Fibroblast of skin of abdomen (primary cell): ENCODE data around the gene TP53TG3B. TPM values are rescaled to one million over a fixed set of nuclear protein-coding genes. Genes with fewer than 3 reads are reported as not detected.
"Not testable (repeated sequence)": the region's sequence is repeated elsewhere in the genome, so short reads cannot be mapped to it uniquely, and the experiment has no call there.

ENCODE experiments used
- DNase-seq: peaks from one replicate; pipeline ENCODE4 v3.0.0-alpha.2; 2013
- polyA plus RNA-seq, 2 experiments: library from polyadenylated mRNA; unstranded; fragments of 120-200 nt; gene quantifications; one replicate each; pipeline ENCODE4 v1.2.1, GENCODE V29; 2013; ENCODE audit not compliant: insufficient read length in 2 of 2

The TP53TG3B gene, protein sequence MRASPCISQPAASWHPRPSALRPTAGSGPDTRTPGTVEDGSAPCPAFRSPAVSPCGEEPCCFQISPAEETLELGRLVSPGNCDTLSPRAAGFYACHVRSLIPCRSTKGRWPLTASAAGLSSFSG
- polyA plus RNA-seq (2013, experiment 1 of 2; ENCODE audit: insufficient read length): not detected
- polyA plus RNA-seq (2013, experiment 2 of 2; ENCODE audit: insufficient read length): not detected

DNA sequence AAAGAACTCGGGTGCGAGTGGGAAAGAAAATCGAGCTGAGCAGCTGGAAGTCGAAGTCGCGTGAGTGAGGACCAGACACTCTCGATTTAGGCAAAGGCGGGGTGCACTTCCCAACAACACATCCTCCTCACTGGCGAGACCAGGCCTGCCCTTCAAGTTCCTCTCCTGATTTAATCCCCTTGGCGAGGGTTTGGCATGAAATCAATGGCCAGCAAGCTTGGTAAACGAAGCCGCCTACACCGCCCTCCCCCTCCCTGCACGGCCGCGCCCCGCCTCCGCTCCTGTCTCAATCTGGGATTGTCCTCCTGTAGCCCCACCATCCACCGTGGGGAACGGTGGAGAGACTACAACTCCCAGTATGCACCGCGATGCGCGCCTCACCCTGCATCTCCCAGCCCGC lies at the start of gene TP53TG3B:
TSS of gene TP53TG3B (plus strand) at position 301 of the 400 bp plus-strand sequence. CDS start at position 369, 68 bp downstream.
- DNase-seq: not testable (repeated sequence)

DNA sequence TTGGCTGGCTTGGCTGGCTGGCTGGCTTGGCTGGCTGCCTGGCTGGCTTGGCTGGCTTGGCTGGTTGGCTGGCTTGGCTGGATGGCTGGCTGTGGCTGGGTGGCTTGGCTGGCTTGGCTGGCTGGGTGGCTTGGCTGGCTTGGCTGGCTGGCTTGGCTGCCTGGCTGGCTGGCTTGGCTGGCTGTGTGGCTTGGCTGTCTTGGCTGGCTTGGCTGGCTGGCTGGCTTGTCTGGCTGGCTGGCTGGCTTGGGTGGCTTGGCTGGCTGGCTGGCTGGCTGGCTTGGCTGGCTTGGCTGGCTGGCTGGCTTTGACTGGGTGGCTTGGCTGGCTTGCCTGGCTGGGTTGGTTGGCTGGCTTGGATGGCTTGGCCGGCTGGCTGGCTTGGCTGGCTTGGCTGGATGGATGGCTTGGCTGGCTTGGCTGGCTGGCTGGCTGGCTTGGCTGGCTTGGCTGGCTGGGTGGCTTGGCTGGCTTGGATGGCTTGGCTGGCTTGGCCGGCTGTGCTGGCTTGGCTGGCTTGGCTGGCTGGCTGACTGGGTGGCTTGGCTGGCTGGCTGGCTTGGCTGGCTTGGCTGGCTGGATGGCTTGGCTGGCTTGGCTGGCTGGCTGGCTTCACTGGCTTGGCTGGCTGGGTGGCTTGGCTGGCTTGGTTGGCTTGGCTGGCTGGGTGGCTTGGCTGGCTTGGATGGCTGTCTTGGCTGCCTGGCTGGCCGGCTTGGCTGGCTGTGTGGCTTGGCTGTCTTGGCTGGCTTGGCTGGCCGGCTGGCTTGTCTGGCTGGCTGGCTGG lies 24.2 kb upstream of the TP53TG3B start:
- DNase-seq: not testable (repeated sequence)

DNA sequence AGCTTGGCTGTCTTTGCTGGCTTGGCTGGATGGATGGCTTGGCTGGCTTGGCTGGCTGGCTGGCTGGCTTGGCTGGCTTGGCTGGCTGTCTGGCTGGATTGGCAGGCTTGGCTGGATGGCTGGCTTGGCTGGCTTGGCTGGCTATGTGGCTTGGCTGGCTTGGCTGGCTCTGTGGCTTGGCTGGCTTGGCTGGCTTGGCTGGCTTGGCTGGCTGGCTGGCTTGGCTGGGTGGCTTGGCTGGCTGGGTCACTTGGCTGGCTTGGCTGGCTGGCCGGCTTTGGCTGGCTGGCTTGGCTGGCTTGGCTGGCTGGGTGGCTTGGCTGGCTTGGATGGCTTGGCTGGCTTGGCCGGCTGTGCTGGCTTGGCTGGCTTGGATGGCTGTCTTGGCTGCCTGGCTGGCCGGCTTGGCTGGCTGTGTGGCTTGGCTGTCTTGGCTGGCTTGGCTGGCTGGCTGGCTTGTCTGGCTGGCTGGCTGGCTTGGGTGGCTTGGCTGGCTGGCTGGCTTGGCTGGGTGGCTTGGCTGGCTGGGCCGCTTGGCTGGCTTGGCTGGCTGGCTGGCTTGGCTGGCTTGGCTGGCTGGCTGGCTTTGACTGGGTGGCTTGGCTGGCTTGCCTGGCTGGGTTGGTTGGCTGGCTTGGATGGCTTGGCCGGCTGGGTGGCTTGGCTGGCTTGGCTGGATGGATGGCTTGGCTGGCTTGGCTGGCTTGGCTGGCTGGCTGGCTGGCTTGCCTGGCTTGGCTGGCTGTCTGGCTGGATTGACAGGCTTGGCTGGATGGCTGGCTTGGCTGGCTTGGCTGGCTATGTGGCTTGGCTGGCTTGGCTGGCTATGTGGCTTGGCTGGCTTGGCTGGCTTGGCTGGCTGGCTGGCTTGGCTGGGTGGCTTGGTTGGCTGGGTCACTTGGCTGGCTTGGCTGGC lies 22.8 kb upstream of the TP53TG3B start:
- DNase-seq: not testable (repeated sequence)

DNA sequence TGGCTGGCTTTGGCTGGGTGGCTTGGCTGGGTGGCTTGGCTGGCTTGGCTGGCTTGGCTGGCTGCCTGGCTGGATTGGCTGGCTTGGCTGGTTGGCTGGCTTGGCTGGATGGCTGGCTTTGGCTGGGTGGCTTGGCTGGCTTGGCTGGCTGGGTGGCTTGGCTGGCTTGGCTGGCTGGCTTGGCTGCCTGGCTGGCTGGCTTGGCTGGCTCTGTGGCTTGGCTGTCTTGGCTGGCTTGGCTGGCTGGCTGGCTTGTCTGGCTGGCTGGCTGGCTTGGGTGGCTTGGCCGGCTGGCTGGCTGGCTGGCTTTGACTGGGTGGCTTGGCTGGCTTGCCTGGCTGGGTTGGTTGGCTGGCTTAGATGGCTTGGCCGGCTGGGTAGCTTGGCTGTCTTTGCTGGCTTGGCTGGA lies 22.1 kb upstream of the TP53TG3B start:
- not testable (repeated sequence) for DNase-seq

DNA sequence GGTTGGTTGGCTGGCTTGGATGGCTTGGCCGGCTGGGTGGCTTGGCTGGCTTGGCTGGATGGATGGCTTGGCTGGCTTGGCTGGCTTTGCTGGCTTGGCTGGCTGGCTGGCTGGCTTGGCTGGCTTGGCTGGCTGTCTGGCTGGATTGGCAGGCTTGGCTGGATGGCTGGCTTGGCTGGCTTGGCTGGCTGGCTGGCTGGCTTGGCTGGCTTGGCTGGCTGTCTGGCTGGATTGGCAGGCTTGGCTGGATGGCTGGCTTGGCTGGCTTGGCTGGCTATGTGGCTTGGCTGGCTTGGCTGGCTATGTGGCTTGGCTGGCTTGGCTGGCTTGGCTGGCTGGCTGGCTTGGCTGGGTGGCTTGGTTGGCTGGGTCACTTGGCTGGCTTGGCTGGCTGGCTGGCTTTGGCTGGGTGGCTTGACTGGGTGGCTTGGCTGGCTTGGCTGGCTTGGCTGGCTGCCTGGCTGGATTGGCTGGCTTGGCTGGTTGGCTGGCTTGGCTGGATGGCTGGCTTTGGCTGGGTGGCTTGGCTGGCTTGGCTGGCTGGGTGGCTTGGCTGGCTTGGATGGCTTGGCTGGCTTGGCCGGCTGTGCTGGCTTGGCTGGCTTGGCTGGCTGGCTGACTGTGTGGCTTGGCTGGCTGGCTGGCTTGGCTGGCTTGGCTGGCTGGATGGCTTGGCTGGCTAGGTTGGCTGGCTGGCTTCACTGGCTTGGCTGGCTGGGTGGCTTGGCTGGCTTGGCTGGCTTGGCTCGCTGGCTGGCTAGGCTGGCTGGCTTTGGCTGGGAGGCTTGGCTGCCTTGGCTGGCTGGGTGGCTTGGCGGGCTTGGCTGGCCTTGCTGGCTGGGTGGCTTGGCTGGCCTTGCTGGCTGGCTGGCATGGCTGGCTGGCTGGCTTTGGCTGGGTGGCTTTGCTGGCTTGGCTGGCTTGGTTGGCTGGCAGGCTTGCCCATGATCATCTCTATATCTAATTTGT lies 21.3 kb upstream of the TP53TG3B start:
- not testable (repeated sequence) for DNase-seq
